CD4-positive, alpha-beta T cell treated with Interleukin-6 at 100 ng/mL for 8 hours (primary cell): ENCODE data around the gene EVC.
"Not testable (repeated sequence)": the region's sequence is repeated elsewhere in the genome, so short reads cannot be mapped to it uniquely, and the experiment has no call there.

ENCODE experiments used
- DNase-seq: peaks from one replicate; pipeline ENCODE4 v3.0.0-alpha.2; 2020; ENCODE audit warnings: mixed read lengths, low spot score

The EVC gene

DNA sequence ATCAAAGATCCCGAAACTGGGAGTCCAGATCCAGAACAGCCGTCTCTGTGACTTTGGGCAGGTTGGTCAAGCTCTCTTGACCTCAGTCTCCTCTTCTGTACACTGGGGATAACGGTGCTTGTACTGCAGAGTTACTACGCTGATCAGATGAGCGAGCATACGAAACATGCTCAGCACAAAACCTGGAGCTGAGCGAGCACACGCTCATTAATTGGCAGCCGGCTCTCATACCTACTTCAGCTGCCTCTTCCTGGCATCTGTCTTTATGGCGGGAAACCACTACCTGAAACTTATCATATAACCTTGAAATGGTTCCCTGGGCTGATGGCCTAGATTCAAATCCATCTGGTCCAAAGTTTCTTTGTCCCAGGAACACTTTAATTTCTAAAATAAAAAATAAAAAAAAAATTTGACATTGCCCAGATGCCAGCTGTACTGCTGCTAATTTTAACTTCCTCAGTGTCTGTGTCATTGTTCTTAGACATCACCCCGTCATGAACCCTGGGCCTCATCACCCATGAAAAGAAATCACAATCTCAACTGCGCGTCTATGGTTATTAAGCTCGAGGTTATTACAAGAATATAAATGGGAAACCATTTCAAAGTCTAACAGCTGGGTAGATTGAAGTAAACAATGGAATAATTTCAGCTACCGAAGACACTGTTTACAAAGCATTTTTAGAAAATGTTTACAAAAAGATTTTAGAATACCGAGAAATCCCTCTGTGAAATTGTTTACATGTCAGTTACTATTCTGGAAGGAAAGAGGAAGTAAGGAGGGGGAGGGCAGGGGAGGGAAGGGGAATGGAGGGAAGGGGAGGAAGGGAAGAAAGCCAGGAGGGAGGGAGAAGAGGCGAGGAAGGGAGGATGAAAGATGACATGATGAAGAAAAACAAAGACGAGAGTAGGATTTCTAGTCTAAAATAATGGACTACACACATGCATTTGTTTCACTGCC lies 132.9 kb downstream of the EVC start:
- DNase-seq: no peak

DNA sequence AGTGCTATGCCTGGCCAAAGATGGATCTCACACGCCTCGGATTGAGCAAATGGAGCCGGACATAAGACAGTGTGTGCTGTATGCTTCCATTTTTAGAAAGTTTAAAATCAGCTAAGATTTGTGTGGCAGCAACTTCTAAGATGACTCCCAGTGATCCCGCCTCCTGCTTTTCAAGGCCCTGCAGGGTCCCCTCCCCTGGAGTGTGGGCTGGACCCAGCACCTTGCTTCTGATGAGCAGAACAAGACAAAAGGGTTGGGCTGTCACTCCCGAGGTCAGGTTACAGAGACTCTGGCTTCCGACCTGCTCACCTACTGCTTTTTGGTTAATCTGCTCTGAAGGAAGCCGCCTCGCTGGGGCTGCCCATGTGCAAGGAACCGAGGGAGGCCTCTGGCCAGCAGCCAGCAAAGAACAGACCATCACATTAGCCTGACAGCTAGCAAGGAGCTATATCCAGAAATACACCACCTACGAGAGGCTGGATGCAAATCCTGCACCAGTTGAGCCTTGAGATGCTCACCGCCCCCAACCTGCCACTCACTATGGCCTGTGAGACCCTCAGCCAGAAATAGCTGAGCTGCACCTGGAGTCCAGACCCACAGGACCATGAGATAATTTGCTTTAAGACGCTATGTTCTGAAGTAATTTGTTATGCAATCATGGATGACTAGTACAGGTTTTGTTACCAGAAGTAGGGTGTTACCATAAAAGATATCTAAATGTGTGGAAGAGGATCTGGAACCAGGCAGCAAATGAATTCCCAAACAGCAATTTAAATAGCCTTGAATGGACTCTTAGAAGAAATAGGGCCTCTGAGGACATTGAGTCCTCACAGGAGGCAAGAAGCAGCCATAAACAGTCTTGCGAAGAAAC lies 134.3 kb downstream of the EVC start:
- DNase-seq: no peak

DNA sequence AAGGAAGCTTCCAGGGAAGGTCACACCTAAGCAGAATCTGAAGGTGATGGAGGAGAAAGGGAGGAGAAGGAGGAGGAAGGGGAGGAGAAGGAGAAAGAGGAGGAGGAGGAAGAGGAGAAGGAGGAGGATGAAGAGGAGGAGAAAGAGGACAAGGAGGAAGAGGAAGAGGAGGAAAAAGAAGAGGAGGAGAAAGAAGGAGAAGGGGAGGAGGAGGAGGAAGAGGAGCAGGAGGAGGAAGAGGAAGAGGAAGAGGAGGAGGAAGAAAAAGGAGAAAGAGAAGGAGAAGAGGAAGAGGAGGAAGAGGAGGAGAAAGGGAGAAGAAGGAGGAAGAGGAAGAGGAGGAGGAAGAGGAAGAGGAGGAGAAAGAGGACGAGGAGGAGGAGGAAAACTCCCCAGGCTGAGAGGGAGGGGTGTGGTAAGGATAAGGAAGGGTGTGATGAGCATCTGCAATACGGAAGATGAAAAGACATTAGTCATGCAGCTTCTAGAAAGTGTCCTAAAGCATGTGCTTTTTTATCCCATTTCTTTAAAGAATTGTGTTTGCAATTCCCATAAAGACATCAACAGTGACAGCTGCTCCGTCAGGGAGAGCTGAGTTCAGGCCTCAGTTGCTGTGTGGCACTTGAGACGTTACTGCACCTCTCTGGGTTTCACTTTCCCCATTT lies 140.8 kb downstream of the EVC start:
- DNase-seq: no peak

DNA sequence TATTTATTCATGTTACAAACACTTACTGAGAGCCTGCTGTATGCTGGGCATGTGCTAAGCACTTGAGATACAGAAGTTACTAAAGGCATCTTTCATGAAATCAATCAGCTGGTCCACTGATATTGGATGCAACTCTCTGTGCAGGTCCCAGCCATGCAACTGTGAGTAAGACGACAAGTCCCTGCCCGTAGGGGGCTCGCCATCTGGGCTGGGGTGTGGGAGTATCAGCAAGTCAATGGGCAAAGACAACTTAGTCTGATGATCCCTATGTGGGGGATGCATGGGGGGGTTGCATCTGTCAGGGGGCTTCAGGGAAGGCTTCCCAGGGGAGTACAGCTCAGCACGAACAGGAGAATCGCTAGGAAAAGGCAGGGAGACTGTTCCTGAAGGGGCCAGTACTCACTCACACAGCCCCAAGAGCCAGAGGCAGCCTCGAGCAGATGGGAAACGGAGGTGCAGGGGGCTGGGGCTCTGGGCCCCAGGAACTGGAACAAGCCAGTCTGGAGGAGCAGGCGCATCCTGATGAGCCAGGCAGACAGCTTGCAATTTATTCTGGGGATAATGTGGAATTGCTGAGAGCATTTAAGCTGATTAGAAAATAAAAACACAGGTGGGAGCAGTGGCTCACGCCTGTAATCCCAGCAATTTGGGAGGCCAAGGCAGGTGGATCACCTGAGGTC lies 141.7 kb downstream of the EVC start:
- no peak for DNase-seq

- no peak for DNase-seq
Measured at GRCh38 chr4:5854929-5855328, 143.9 kb downstream of the EVC start.

DNA sequence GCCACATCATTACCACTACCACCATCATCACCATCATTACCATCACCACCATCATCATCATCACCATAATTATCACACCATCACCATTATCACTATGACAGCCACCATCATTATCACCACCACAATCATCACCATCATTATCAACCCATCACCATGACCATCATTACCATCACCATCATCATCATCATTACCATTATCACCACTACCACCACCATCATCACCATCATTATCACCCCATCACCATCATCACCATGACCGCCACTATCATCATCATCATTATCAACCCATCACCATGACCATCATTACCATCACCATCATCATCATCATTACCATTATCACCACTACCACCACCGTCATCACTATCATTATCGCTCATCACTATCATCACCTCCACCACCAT lies 145.4 kb downstream of the EVC start:
- not testable (repeated sequence) for DNase-seq

- no peak for DNase-seq
Measured at GRCh38 chr4:5857199-5857598, 146.2 kb downstream of the EVC start.

- no peak for DNase-seq
Measured at GRCh38 chr4:5858020-5858769, 147.2 kb downstream of the EVC start.

DNA sequence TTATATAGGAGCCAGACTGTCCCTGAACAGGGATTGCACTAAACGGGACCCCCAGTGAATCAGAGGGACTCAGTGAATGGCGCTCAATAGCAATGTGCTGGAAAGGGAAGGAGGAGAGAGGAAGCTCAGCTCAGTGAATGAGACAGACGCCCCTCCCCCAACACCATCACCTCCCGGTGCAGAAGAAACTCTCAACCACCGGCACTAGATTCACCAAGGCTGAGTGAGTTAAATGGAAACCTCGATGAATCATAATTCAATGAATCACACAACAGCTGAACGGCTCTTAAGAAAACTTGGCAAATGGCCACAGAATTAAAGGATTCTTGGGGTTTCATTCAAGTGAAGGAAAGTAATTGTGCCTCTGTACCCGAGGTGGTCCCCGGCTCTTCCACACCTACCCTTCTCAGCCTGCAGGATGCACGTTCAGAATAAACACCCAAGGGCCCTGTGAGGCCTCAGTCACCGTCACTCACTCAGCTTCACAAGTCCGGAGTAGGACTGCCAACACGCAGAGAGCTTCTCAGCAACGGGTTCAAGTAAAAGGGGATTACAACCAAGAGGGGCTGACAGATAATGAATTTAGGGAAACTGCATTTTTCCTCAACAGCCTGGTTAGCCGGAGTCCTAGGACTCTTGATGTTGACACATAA lies 152.6 kb downstream of the EVC start:
- no peak for DNase-seq
